H4 (cell line): ENCODE data around the gene HAPLN3. TPM values are rescaled to one million over a fixed set of nuclear protein-coding genes. Genes with fewer than 3 reads are reported as not detected.
A peak's percentile ranks its signal among the peaks of the same experiment; 100 is the strongest.

Experiments used
- DNase-seq: peaks from one replicate; pipeline ENCODE4 v3.0.0-alpha.2; 2015; ENCODE audit warnings: low spot score
- total RNA-seq: library from RNA; depleted of rRNA; stranded (reverse); fragments of >200 nt; shearing (Covaris generic); gene quantifications from 2 replicates; pipeline ENCODE4 v1.2.3, GENCODE V29; 2014

HAPLN3 gene
- total RNA-seq, 1 experiment from 2014 or later, result 12.6 TPM

GRCh38 chr15:88894348-88894818 is 961 bp downstream of the HAPLN3 start:
- no peak for DNase-seq

DNA sequence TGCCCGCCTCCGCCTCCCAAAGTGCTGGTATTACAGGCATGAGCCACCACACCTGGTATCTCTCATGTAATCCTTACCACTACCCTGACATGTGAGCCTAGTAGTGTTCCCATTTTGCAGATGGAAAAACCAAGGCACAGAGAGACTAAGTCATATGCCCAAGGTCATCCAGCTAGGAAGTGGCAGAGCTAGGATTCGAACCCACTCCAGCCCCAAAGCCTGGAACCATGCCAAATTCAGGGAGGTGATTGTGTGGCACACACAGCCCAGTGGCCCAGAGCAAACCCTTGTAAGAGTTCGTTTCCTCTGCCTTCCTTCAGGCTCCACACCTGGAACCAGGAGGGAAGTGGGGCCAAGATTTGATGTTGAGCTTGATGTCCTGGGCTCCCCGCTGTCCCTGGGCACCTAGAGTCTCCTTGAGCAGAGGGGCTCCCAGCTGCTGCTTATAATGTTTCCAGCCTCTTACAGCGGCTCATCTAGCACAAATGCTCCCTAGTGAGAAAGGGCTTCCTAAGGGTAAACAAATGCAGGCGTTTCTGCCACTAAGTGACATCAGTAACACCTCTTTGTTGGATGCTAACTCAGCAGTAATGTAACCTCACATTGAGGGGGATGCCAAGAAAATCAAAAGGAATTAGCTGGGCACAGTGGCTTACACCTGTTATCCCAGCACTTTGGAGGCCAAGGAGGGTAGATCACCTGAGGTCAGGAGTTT is 3.6 kb downstream of the HAPLN3 start:
- DNase-seq, result no peak

- DNase-seq, result peak; percentile 31
Measured at GRCh38 chr15:88890495-88890894, 4.8 kb downstream of the HAPLN3 start.

DNA sequence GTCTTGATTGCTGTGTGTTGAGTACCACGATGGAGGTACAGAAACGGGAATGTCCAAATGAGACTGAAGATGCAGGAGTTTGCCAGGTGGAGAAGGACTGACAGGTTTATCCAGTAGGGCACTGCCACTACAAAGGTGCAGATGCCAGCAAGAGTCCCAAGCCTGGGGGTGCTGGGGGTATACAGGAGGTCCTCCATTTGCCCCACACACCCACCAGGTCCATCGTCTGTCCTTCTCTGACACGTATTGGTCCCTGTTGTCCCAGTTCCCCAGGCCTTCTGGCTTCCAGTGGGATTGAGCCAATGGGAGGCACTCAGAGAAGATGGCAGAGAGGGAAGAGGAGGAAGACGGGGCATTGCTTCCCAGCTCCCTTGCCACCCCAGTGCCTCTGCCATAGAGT is 6.6 kb downstream of the HAPLN3 start:
- no peak for DNase-seq

GRCh38 chr15:88887068-88887580 is 8.2 kb downstream of the HAPLN3 start:
- no peak for DNase-seq

GRCh38 chr15:88882785-88883184 is 12.6 kb downstream of the HAPLN3 start:
- DNase-seq, result no peak

DNA sequence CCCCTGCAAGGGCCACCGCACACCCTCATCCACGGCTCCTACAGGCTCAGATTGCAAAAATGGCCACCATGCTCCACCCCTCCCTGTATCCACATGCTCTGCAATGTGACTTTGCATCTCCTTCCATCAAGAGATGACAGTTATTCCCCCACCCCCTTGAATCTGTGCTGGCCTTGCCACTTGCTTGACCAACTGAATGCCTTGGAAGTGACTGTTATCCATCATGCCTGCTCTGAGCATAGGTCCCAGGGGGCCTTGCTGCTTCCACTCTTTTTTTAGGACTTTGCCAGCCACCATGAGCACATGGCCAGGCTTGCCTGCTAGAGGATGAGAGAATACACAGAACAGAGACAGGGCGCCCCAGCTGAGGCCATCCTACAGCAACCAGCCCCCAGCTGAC is 13.6 kb downstream of the HAPLN3 start:
- DNase-seq, result no peak

DNA sequence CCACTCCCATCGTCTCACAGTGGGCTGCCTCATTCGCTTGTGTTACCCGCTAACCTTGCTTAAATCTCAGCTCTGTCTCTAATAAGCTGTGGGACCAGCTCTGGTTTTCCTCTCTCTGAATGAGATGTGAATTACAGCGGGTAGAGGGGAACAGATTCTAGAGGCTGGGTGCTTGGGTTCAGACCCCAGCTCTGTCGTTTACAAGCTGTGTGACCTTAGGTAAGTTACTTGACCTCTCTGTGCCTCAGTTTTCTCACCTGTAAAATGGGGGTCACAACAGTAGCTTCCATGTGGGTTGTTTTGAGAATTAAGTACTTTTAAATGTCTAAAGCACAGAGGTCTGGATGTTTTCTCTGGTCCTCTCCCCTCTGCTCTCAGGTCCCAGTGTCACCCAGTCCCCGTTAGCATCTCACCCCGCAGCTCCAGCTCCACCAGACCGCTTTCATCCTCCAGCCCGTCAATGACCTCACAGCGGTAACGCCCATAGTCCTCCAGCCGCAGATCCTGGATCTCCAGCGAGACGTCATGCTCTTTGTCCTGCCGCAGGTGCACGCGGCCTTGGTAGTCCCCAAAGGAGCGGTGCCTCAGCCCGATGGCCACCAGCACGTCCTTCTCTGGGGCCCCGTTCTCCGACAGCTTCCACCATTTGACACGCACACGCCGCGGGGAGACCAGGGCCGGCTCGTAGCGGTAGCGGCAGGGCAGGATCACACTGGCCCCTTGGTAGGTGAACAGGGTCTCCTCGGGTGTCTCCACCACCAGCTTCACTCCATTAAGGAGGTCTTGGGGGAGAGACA is 14.2 kb downstream of the HAPLN3 start:
- no peak for DNase-seq

GRCh38 chr15:88878720-88879184 is 16.6 kb downstream of the HAPLN3 start:
- DNase-seq, result peak; percentile 57

GRCh38 chr15:88877906-88878305 is 17.4 kb downstream of the HAPLN3 start:
- no peak for DNase-seq

DNA sequence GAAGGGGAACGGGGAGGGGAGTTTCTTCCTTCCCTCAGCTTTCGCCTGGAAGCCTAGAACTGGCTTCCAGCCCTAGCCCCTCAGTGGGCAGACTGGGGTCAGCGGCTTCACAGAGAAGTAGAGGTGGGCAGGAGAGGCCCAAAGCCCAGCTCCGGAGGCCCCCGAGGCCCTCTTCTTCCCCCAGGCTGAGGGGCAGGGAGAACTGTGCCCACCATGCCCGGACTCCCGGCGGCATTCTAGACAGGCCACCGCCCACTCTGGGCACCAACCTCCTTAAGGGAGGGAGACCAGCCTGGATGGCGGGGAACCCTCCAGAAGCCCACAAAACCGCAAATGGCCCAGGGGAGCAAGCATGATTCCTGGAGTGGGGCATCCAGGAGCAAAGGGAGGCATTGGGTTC is 17.9 kb downstream of the HAPLN3 start:
- no peak for DNase-seq

DNA sequence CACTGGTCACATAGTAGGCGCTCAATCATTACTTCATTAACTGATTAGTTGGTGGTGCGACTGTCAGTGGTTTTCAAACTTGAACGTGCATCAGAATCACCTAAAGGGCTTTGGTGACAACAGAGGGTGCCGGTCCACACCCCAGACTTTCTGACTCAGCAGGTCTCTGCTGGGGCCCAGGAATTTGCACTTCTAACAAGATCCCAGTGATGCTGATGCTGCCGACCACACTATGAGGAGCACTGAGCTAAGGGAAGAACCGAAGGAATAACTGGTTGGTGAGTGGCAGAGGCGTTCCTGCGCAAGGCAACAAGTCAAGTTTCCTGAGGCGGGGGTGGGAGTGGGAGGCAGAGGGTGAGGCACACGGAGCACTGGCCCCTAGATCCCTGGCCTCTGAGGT is 18.8 kb downstream of the HAPLN3 start:
- DNase-seq, result no peak

DNA sequence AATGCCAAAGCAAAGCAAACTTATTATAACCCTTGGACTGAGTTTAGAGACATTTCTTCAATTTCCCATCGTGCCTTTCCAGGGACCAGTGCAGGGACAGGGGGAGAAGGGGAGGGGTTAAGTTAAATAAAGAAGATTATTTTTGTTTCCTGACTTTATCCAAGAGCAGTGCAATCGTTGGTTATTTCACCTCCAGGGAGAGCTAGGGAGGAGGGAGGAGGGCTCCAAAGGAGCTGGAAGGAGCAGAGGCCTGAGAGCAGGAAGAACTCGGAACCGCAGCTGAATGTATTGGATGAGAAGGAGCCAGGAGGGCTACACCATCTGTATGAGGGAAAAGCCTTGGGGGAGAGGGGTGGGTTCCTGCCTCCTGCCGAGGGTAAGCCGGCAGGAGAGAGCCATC is 20.7 kb downstream of the HAPLN3 start:
- no peak for DNase-seq

DNA sequence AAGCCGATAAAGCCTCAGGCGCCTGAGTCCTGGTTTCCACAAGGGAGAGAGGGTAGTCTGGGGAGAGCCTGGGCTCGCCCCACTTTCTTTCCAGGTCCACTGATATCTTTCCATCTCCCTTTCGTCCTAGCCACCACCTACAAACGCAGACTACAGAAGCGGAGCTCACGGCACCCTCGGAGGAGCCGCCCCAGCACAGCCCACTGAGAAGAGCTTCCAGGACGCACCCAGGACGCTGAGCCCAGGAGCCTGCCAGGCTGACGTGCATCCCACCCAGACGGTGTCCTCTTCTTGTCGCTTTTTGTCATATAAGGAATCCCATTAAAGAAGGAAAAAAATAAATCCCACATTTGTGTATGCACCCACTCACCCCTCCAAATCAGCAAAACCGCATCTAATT is 21.1 kb downstream of the HAPLN3 start:
- DNase-seq, result no peak

DNA sequence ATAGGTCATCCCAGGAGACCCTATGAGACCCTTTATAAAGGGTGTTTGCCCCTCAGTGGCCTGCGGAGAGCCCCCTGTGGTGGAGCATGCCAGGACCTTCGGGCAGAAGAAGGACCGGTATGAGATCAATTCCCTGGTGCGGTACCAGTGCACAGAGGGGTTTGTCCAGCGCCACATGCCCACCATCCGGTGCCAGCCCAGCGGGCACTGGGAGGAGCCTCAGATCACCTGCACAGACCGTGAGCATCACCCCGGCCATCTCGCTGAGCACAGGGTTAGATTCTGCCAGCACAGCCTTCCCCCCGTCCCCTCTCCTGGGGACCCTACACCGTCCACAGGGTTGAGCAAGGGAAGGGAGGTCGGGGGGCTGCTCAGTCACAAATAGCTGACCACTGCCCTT is 21.6 kb downstream of the HAPLN3 start:
- no peak for DNase-seq

DNA sequence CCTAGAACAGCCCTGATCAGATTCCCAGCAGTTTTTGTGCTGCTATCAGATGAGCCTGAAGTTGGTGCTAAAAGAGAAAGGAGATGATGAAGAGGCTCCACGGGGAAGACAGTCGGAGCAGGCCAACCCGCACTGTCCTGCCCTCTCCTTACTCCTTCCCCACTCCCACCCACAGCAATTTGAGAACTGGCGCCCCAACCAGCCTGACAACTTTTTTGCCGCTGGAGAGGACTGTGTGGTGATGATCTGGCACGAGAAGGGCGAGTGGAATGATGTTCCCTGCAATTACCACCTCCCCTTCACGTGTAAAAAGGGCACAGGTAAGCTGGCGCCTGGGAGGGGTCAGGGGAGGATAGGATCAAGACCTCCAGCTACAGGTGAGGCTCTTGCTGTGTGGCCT is 22.6 kb downstream of the HAPLN3 start:
- no peak for DNase-seq

- DNase-seq, result no peak
Measured at GRCh38 chr15:88872106-88872505, 23.2 kb downstream of the HAPLN3 start.

DNA sequence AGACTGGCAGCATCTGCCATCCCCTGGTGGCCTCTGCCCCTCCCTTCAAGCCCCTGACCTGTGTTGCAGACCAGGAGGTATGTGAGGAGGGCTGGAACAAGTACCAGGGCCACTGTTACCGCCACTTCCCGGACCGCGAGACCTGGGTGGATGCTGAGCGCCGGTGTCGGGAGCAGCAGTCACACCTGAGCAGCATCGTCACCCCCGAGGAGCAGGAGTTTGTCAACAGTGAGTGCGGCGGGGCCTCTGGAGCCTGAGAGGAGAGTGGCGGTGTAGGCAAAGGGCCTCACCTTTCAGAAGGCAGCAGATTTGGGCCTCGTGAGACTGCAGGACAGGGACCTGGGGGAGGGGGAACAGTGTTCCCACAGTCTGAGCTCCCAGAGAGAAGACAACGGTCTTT is 24.0 kb downstream of the HAPLN3 start:
- DNase-seq, result no peak

DNA sequence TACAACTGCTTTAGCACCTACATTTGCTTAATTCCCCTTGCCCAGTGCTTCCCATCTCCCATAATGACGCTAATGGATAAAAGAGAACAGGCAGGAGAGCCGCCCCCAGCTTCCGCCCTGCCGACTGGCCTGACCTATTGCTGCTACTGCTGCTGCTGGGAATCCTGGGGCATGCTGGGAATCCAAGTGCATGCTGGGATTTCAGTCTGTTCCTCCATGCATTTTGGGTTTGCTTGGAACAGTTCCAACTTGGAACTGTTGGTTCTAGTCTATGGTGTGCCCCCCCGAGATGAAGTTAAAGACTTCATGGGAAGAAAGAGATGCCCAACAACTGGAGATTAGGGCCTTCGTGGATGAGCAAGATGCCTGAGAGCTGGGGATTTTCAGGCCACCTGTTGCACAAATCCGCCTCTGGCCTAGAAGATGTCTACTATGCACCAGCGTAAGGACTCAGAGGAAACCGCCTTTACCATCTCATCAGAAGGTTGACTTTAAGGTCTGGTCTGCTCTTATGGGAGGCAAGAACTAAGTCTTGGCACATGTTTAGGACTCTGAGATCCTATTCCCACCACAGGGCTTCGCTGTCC is 29.0 kb downstream of the HAPLN3 start:
- no peak for DNase-seq

- no peak for DNase-seq
Measured at GRCh38 chr15:88865498-88866099, 29.7 kb downstream of the HAPLN3 start.

- no peak for DNase-seq
Measured at GRCh38 chr15:88864861-88865497, 30.4 kb downstream of the HAPLN3 start.

GRCh38 chr15:88863412-88863811 is 31.9 kb downstream of the HAPLN3 start:
- no peak for DNase-seq
